Measurements from ENCODE around the gene FGD6.
A peak's percentile ranks its signal among the peaks of the same experiment; 100 is the strongest.

Gene FGD6

GRCh38 chr12:95216711-95217376 lies 423 bp downstream of the FGD6 start:
- Histone ChIP-seq H3K79me1 (ENCODE audit: low read length) (no peaks in the 10 kb centered on the region), H3K9ac (ENCODE audit: low read length) (peak overlapping the region; percentile 91), H4K5ac (ENCODE audit: low read length) (no peak overlapping the region), H3K36me3 (ENCODE audit: control insufficient read depth, insufficient read depth, low read length) (no peaks in the 10 kb centered on the region), H3K56ac (ENCODE audit: low read length) (peak overlapping the region; percentile 94), H3K4me2 (ENCODE audit: low read length) (peak overlapping the region; percentile 40), H4K8ac (ENCODE audit: low read depth, low read length) (peak overlapping the region; percentile 94), H3K79me2 (ENCODE audit: control insufficient read depth, insufficient read depth, low read length) (peaks cover 54% of the 10 kb centered on the region), H3K23ac (ENCODE audit: low read length) (peak overlapping the region; percentile 74), H2BK15ac (replicated peaks; ENCODE audit: low read depth) (no peak overlapping the region), H2BK5ac (ENCODE audit: low read length) (peak overlapping the region; percentile 81), H2AK5ac (ENCODE audit: low read length) (no peak overlapping the region), H3K18ac (ENCODE audit: low read length) (peak overlapping the region; percentile 81), H3K4me3 (ENCODE audit: low read length) (peak overlapping the region; percentile 78), H2BK120ac (ENCODE audit: low read depth, low read length) (peak overlapping the region; percentile 56), H3K27me3 (ENCODE audit: insufficient read depth, low read length, poor library complexity) (no peaks in the 10 kb centered on the region), H3K4me1 (ENCODE audit: control insufficient read depth, low read depth, low read length) (no peaks in the 10 kb centered on the region), H3K4ac (ENCODE audit: low read depth, low read length) (peak overlapping the region; percentile 38), H3K27ac (ENCODE audit: low read depth, low read length) (peak overlapping the region; percentile 97)
- WGBS (ENCODE audit: extremely low coverage, insufficient coverage, low lambda C conversion rate) = no CpG with 5 or more reads among the region's 45 CpGs
- DNase-seq = peak; percentile 73

GRCh38 chr12:95215949-95216348 lies 1.3 kb downstream of the FGD6 start:
- H3K4ac ChIP-seq (ENCODE audit: low read depth, low read length) = no peak overlapping the region
- H3K4me2 ChIP-seq (ENCODE audit: low read length) = no peak overlapping the region
- H3K56ac ChIP-seq (ENCODE audit: low read length) = no peak overlapping the region
- peaks cover 48% of the 10 kb centered on the region for H3K79me2 ChIP-seq (ENCODE audit: control insufficient read depth, insufficient read depth, low read length)
- H2BK5ac ChIP-seq (ENCODE audit: low read length) = no peak overlapping the region
- H2BK120ac ChIP-seq (ENCODE audit: low read depth, low read length) = no peak overlapping the region
- no peak overlapping the region for H4K8ac ChIP-seq (ENCODE audit: low read depth, low read length)
- H3K9ac ChIP-seq (ENCODE audit: low read length) = no peak overlapping the region
- no peak overlapping the region for H2BK15ac ChIP-seq (replicated peaks; ENCODE audit: low read depth)
- H3K27ac ChIP-seq (ENCODE audit: low read depth, low read length) = no peak overlapping the region
- DNase-seq = no peak
- WGBS (ENCODE audit: extremely low coverage, insufficient coverage, low lambda C conversion rate) = no CpG with 5 or more reads among the region's 1 CpG
- no peak overlapping the region for H3K23ac ChIP-seq (ENCODE audit: low read length)
- H4K5ac ChIP-seq (ENCODE audit: low read length) = no peak overlapping the region
- no peaks in the 10 kb centered on the region for H3K27me3 ChIP-seq (ENCODE audit: insufficient read depth, low read length, poor library complexity)
- no peak overlapping the region for H3K18ac ChIP-seq (ENCODE audit: low read length)
- H3K4me3 ChIP-seq (ENCODE audit: low read length) = no peak overlapping the region
- H2AK5ac ChIP-seq (ENCODE audit: low read length) = no peak overlapping the region
- no peaks in the 10 kb centered on the region for H3K36me3 ChIP-seq (ENCODE audit: control insufficient read depth, insufficient read depth, low read length)
- no peaks in the 10 kb centered on the region for H3K4me1 ChIP-seq (ENCODE audit: control insufficient read depth, low read depth, low read length)
- no peaks in the 10 kb centered on the region for H3K79me1 ChIP-seq (ENCODE audit: low read length)

GRCh38 chr12:95214466-95214865 lies 2.8 kb downstream of the FGD6 start:
- no peak overlapping the region for H2BK120ac ChIP-seq (ENCODE audit: low read depth, low read length)
- H3K4me1 ChIP-seq (ENCODE audit: control insufficient read depth, low read depth, low read length) = no peaks in the 10 kb centered on the region
- no peak overlapping the region for H3K27ac ChIP-seq (ENCODE audit: low read depth, low read length)
- H2BK5ac ChIP-seq (ENCODE audit: low read length) = no peak overlapping the region
- peaks cover 43% of the 10 kb centered on the region for H3K79me2 ChIP-seq (ENCODE audit: control insufficient read depth, insufficient read depth, low read length)
- H3K27me3 ChIP-seq (ENCODE audit: insufficient read depth, low read length, poor library complexity) = no peaks in the 10 kb centered on the region
- no peak overlapping the region for H2BK15ac ChIP-seq (replicated peaks; ENCODE audit: low read depth)
- peak overlapping the region; percentile 65 for H3K56ac ChIP-seq (ENCODE audit: low read length)
- no peak overlapping the region for H3K9ac ChIP-seq (ENCODE audit: low read length)
- H3K18ac ChIP-seq (ENCODE audit: low read length) = no peak overlapping the region
- H3K23ac ChIP-seq (ENCODE audit: low read length) = no peak overlapping the region
- no peaks in the 10 kb centered on the region for H3K36me3 ChIP-seq (ENCODE audit: control insufficient read depth, insufficient read depth, low read length)
- H3K79me1 ChIP-seq (ENCODE audit: low read length) = peaks cover 2% of the 10 kb centered on the region
- H4K8ac ChIP-seq (ENCODE audit: low read depth, low read length) = no peak overlapping the region
- H3K4ac ChIP-seq (ENCODE audit: low read depth, low read length) = no peak overlapping the region
- no peak overlapping the region for H3K4me2 ChIP-seq (ENCODE audit: low read length)
- WGBS (ENCODE audit: extremely low coverage, insufficient coverage, low lambda C conversion rate) = no CpG with 5 or more reads among the region's 3 CpGs
- H2AK5ac ChIP-seq (ENCODE audit: low read length) = no peak overlapping the region
- H4K5ac ChIP-seq (ENCODE audit: low read length) = no peak overlapping the region
- no peak for DNase-seq
- H3K4me3 ChIP-seq (ENCODE audit: low read length) = no peak overlapping the region

GRCh38 chr12:95213928-95214327 lies 3.3 kb downstream of the FGD6 start:
- Histone ChIP-seq H3K36me3 (ENCODE audit: control insufficient read depth, insufficient read depth, low read length) (no peaks in the 10 kb centered on the region), H3K79me1 (ENCODE audit: low read length) (peaks cover 2% of the 10 kb centered on the region), H2AK5ac (ENCODE audit: low read length) (no peak overlapping the region), H3K9ac (ENCODE audit: low read length) (peak overlapping the region; percentile 33), H3K23ac (ENCODE audit: low read length) (no peak overlapping the region), H2BK120ac (ENCODE audit: low read depth, low read length) (no peak overlapping the region), H3K4me2 (ENCODE audit: low read length) (no peak overlapping the region), H3K4me1 (ENCODE audit: control insufficient read depth, low read depth, low read length) (no peaks in the 10 kb centered on the region), H3K18ac (ENCODE audit: low read length) (no peak overlapping the region), H3K27me3 (ENCODE audit: insufficient read depth, low read length, poor library complexity) (no peaks in the 10 kb centered on the region), H2BK15ac (replicated peaks; ENCODE audit: low read depth) (no peak overlapping the region), H3K56ac (ENCODE audit: low read length) (peak overlapping the region; percentile 0), H2BK5ac (ENCODE audit: low read length) (no peak overlapping the region), H4K8ac (ENCODE audit: low read depth, low read length) (no peak overlapping the region), H4K5ac (ENCODE audit: low read length) (no peak overlapping the region), H3K4me3 (ENCODE audit: low read length) (no peak overlapping the region), H3K79me2 (ENCODE audit: control insufficient read depth, insufficient read depth, low read length) (peaks cover 42% of the 10 kb centered on the region), H3K4ac (ENCODE audit: low read depth, low read length) (peak overlapping the region; percentile 79), H3K27ac (ENCODE audit: low read depth, low read length) (no peak overlapping the region)
- WGBS (ENCODE audit: extremely low coverage, insufficient coverage, low lambda C conversion rate) = no CpG with 5 or more reads among the region's 1 CpG
- DNase-seq = no peak

GRCh38 chr12:95213119-95213518 lies 4.1 kb downstream of the FGD6 start:
- Histone ChIP-seq H3K79me1 (ENCODE audit: low read length) (peaks cover 7% of the 10 kb centered on the region), H3K18ac (ENCODE audit: low read length) (no peak overlapping the region), H3K4me1 (ENCODE audit: control insufficient read depth, low read depth, low read length) (peaks cover 2% of the 10 kb centered on the region), H3K27ac (ENCODE audit: low read depth, low read length) (no peak overlapping the region), H3K4me3 (ENCODE audit: low read length) (no peak overlapping the region), H2BK5ac (ENCODE audit: low read length) (no peak overlapping the region), H2AK5ac (ENCODE audit: low read length) (no peak overlapping the region), H3K27me3 (ENCODE audit: insufficient read depth, low read length, poor library complexity) (no peaks in the 10 kb centered on the region), H4K5ac (ENCODE audit: low read length) (no peak overlapping the region), H3K4ac (ENCODE audit: low read depth, low read length) (no peak overlapping the region), H3K23ac (ENCODE audit: low read length) (no peak overlapping the region), H2BK120ac (ENCODE audit: low read depth, low read length) (no peak overlapping the region), H2BK15ac (replicated peaks; ENCODE audit: low read depth) (no peak overlapping the region), H3K4me2 (ENCODE audit: low read length) (no peak overlapping the region), H3K79me2 (ENCODE audit: control insufficient read depth, insufficient read depth, low read length) (peaks cover 41% of the 10 kb centered on the region), H3K9ac (ENCODE audit: low read length) (no peak overlapping the region), H3K56ac (ENCODE audit: low read length) (no peak overlapping the region), H4K8ac (ENCODE audit: low read depth, low read length) (no peak overlapping the region), H3K36me3 (ENCODE audit: control insufficient read depth, insufficient read depth, low read length) (no peaks in the 10 kb centered on the region)
- no CpG with 5 or more reads among the region's 4 CpGs for WGBS (ENCODE audit: extremely low coverage, insufficient coverage, low lambda C conversion rate)
- DNase-seq = no peak

GRCh38 chr12:95212586-95212985 lies 4.7 kb downstream of the FGD6 start:
- Histone ChIP-seq H3K4me1 (ENCODE audit: control insufficient read depth, low read depth, low read length) (peaks cover 2% of the 10 kb centered on the region), H2BK15ac (replicated peaks; ENCODE audit: low read depth) (no peak overlapping the region), H3K4ac (ENCODE audit: low read depth, low read length) (no peak overlapping the region), H3K56ac (ENCODE audit: low read length) (no peak overlapping the region), H3K79me1 (ENCODE audit: low read length) (peaks cover 10% of the 10 kb centered on the region), H3K18ac (ENCODE audit: low read length) (no peak overlapping the region), H4K5ac (ENCODE audit: low read length) (no peak overlapping the region), H3K36me3 (ENCODE audit: control insufficient read depth, insufficient read depth, low read length) (no peaks in the 10 kb centered on the region), H2BK5ac (ENCODE audit: low read length) (no peak overlapping the region), H3K79me2 (ENCODE audit: control insufficient read depth, insufficient read depth, low read length) (peaks cover 44% of the 10 kb centered on the region), H3K4me3 (ENCODE audit: low read length) (no peak overlapping the region), H3K4me2 (ENCODE audit: low read length) (no peak overlapping the region), H2AK5ac (ENCODE audit: low read length) (no peak overlapping the region), H3K27ac (ENCODE audit: low read depth, low read length) (no peak overlapping the region), H3K27me3 (ENCODE audit: insufficient read depth, low read length, poor library complexity) (no peaks in the 10 kb centered on the region), H2BK120ac (ENCODE audit: low read depth, low read length) (no peak overlapping the region), H3K23ac (ENCODE audit: low read length) (no peak overlapping the region), H4K8ac (ENCODE audit: low read depth, low read length) (no peak overlapping the region), H3K9ac (ENCODE audit: low read length) (no peak overlapping the region)
- no CpG with 5 or more reads among the region's 4 CpGs for WGBS (ENCODE audit: extremely low coverage, insufficient coverage, low lambda C conversion rate)
- DNase-seq = no peak

Data from mesendoderm (in vitro differentiated cells).